Loucy (cell line): Measurements from ENCODE around the gene CHD6.

ENCODE experiments used
- H2AFZ ChIP-seq: fragments of 200-600 bp; sonication (generic); 2 replicates; pipeline ENCODE4 v1.6.0; 2016; ENCODE audit warnings: antibody characterized with exemption, mild to moderate bottlenecking, low read length, moderate library complexity
- H3F3A ChIP-seq: fragments of 200-600 bp; 2 replicates; pipeline ENCODE4 v1.6.0; 2016; ENCODE audit warnings: antibody characterized with exemption, low read depth, mild to moderate bottlenecking
- H3K27me3 ChIP-seq: fragments of 200-600 bp; sonication (generic); 2 replicates; pipeline ENCODE4 v1.6.1; 2014; ENCODE audit warnings: low read length, mild to moderate bottlenecking; ENCODE audit not compliant: insufficient read depth, poor library complexity, severe bottlenecking
- H3K36me3 ChIP-seq: fragments of 200-600 bp; sonication (generic); 2 replicates; pipeline ENCODE4 v1.6.1; 2016; ENCODE audit warnings: low read length; ENCODE audit not compliant: insufficient read depth
- H3K4me1 ChIP-seq: fragments of 200-600 bp; sonication (generic); 2 replicates; pipeline ENCODE4 v1.5.1; 2014; ENCODE audit warnings: low read length, mild to moderate bottlenecking; ENCODE audit not compliant: insufficient read depth, poor library complexity, severe bottlenecking
- H3K4me2 ChIP-seq: fragments of 200-600 bp; sonication (generic); 2 replicates; pipeline ENCODE4 v1.6.0; 2014; ENCODE audit warnings: antibody characterized with exemption, low read length, low read depth, mild to moderate bottlenecking; ENCODE audit not compliant: poor library complexity, severe bottlenecking
- H3K4me3 ChIP-seq: fragments of 200-600 bp; sonication (generic); 2 replicates; pipeline ENCODE4 v1.5.1; 2014; ENCODE audit warnings: low read length, mild to moderate bottlenecking, mixed read lengths; ENCODE audit not compliant: poor library complexity, severe bottlenecking
- H3K79me2 ChIP-seq: fragments of 200-600 bp; sonication (generic); 2 replicates; pipeline ENCODE4 v1.6.1; 2014; ENCODE audit warnings: low read length; ENCODE audit not compliant: insufficient read depth
- H3K9ac ChIP-seq: fragments of 200-600 bp; sonication (generic); 2 replicates; pipeline ENCODE4 v1.6.0; 2014; ENCODE audit warnings: mild to moderate bottlenecking, low read depth, low read length, moderate library complexity; ENCODE audit not compliant: poor library complexity, severe bottlenecking
- H3K9me2 ChIP-seq: fragments of 200-600 bp; sonication (generic); replicated peaks from 2 replicates; pipeline ENCODE4 v1.6.1; 2016; ENCODE audit warnings: low read depth, low read length, mixed read lengths
- H3K9me3 ChIP-seq: fragments of 200-600 bp; sonication (generic); 2 replicates; pipeline ENCODE4 v1.6.1; 2014; ENCODE audit warnings: mild to moderate bottlenecking, antibody characterized with exemption, low read length, low read depth; ENCODE audit not compliant: insufficient read depth
- H4K20me1 ChIP-seq: fragments of 200-600 bp; sonication (generic); 2 replicates; pipeline ENCODE4 v1.6.0; 2014; ENCODE audit warnings: antibody characterized with exemption, low read length, mild to moderate bottlenecking; ENCODE audit not compliant: insufficient read depth, poor library complexity, severe bottlenecking
- EZH2phosphoT487 ChIP-seq: fragments of 200-600 bp; IDR thresholded peaks from 2 replicates; pipeline ENCODE4 v1.6.1; 2018; ENCODE audit warnings: antibody characterized with exemption, mild to moderate bottlenecking, moderate library complexity, borderline replicate concordance
- TF ChIP-seq, protein P1 (sequence below): fragments of 200-600 bp; sonication (generic); conservative IDR thresholded peaks from 2 replicates; pipeline ENCODE4 v1.5.1; 2014; ENCODE audit warnings: mild to moderate bottlenecking, antibody characterized with exemption, low read length

The CHD6 gene

DNA sequence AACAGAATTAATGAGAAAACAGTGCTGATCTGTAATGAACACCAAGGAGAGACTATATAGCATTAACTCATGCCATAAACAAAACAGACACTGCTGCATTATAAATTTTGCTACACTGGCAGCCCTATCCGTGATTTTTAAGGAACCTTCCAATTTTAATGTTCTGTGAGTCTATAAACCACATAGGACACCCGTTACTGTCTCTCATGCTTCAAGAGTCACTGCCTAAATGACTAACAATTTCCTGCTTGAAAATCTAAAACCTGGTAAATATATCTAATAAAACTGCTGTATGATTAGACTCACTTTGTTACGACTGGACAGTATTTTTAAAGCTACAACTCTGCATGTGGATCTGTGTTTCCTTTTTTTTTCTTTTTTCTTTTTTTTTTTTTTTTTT lies 8.7 kb downstream of the CHD6 start:
- no peaks in the 10 kb centered on the region for H3K9me2 ChIP-seq
- H3K36me3 ChIP-seq = no peaks in the 10 kb centered on the region
- H3K4me1 ChIP-seq = peaks cover 55% of the 10 kb centered on the region
- peaks cover 98% of the 10 kb centered on the region for H3K79me2 ChIP-seq
- H3K9ac ChIP-seq = no peak overlapping the region
- H2AFZ ChIP-seq = no peak overlapping the region
- peaks cover 84% of the 10 kb centered on the region for H4K20me1 ChIP-seq
- peak overlapping the region; percentile 50 for H3K4me2 ChIP-seq
- no peaks in the 10 kb centered on the region for H3K9me3 ChIP-seq
- H3F3A ChIP-seq = no peaks in the 10 kb centered on the region
- H3K27me3 ChIP-seq = no peaks in the 10 kb centered on the region
- TF ChIP-seq EZH2phosphoT487 = no peak
- TF ChIP-seq, protein P1, sequence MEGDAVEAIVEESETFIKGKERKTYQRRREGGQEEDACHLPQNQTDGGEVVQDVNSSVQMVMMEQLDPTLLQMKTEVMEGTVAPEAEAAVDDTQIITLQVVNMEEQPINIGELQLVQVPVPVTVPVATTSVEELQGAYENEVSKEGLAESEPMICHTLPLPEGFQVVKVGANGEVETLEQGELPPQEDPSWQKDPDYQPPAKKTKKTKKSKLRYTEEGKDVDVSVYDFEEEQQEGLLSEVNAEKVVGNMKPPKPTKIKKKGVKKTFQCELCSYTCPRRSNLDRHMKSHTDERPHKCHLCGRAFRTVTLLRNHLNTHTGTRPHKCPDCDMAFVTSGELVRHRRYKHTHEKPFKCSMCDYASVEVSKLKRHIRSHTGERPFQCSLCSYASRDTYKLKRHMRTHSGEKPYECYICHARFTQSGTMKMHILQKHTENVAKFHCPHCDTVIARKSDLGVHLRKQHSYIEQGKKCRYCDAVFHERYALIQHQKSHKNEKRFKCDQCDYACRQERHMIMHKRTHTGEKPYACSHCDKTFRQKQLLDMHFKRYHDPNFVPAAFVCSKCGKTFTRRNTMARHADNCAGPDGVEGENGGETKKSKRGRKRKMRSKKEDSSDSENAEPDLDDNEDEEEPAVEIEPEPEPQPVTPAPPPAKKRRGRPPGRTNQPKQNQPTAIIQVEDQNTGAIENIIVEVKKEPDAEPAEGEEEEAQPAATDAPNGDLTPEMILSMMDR = no peak
- H3K4me3 ChIP-seq = peak overlapping the region; percentile 6

DNA sequence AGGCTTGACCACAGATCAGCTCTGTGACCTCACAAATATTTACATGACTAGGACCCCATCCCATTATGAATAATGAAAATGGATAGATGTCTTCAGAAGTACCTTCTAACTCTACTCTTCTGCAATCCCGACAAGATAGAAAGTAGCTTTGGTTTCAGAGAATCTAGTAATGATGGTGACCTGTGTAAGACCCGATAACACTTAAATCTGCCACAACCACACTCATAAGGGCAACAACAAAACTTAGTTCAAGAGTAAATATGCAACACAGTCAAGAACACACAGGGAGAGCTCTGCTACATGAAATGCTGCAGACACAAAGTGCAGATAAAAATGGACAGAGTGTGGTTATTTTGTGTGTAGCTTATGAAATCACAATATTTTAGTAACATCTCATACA lies 9.6 kb downstream of the CHD6 start:
- H3K79me2 ChIP-seq = peaks cover 98% of the 10 kb centered on the region
- no peak overlapping the region for H3K9ac ChIP-seq
- H2AFZ ChIP-seq = no peak overlapping the region
- no peak overlapping the region for H3K4me3 ChIP-seq
- no peaks in the 10 kb centered on the region for H3F3A ChIP-seq
- no peaks in the 10 kb centered on the region for H3K36me3 ChIP-seq
- no peaks in the 10 kb centered on the region for H3K9me2 ChIP-seq
- H3K9me3 ChIP-seq = no peaks in the 10 kb centered on the region
- peak overlapping the region; percentile 50 for H3K4me2 ChIP-seq
- H4K20me1 ChIP-seq = peaks cover 82% of the 10 kb centered on the region
- TF ChIP-seq, protein P1 = no peak
- TF ChIP-seq EZH2phosphoT487 = no peak
- H3K4me1 ChIP-seq = peaks cover 47% of the 10 kb centered on the region
- no peaks in the 10 kb centered on the region for H3K27me3 ChIP-seq

DNA sequence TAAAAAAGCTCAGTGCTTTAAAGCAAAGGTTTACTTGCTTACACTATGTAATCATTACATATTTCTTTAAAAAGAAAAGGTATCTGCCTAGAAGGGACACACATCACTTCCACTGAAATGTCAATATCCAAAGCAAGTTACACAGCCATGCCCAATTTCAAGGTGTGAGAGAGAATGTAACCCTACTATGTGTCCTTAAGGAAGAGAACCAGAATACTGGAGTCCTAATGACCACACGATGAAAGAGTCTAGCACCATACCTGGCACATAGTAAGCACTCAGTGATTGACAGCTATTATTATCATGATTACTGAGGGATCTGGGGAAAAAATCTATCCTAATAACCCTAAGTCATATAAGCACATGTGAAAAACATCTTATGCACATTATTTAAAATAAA lies 10.4 kb downstream of the CHD6 start:
- no peak overlapping the region for H2AFZ ChIP-seq
- H3K9me3 ChIP-seq = no peaks in the 10 kb centered on the region
- no peaks in the 10 kb centered on the region for H3K9me2 ChIP-seq
- peaks cover 98% of the 10 kb centered on the region for H3K79me2 ChIP-seq
- no peaks in the 10 kb centered on the region for H3K36me3 ChIP-seq
- H3K4me3 ChIP-seq = no peak overlapping the region
- TF ChIP-seq, protein P1 = no peak
- TF ChIP-seq EZH2phosphoT487 = no peak
- H3K4me2 ChIP-seq = no peak overlapping the region
- peaks cover 39% of the 10 kb centered on the region for H3K4me1 ChIP-seq
- no peaks in the 10 kb centered on the region for H3K27me3 ChIP-seq
- no peak overlapping the region for H3K9ac ChIP-seq
- H3F3A ChIP-seq = no peaks in the 10 kb centered on the region
- peaks cover 74% of the 10 kb centered on the region for H4K20me1 ChIP-seq
